ENCODE results near the gene MTCL1. TPM values are rescaled to one million over a fixed set of nuclear protein-coding genes. Genes with fewer than 3 reads are reported as not detected.

The MTCL1 gene
- total and polyA plus RNA-seq, 9 of the 15 experiments (the other 6 are each of a cell fraction or from before 2014, with no cell fraction given) = 0.21 to 7.4 (median 3.7) TPM

GRCh38 chr18:8841781-8842485 is 136.6 kb downstream of the MTCL1 start:
- Histone ChIP-seq H3K9me1 (ENCODE audit: control insufficient read depth, insufficient read depth, low read length) (no peaks in the 10 kb centered on the region), H3K27ac (ENCODE audit: extremely low read depth, low read depth, low read length) (no peak overlapping the region), H3K9me3 (replicated peaks; ENCODE audit: control insufficient read depth, insufficient read depth, low read depth, low read length) (no peaks in the 10 kb centered on the region; the same call in 1 of the 2 replicates), H3K79me2 (ENCODE audit: control insufficient read depth, insufficient read depth, low read length) (no peaks in the 10 kb centered on the region), H2AFZ (ENCODE audit: low read depth, low read length) (no peak overlapping the region), H3K27me3 (ENCODE audit: control insufficient read depth in 2 of 2, insufficient read depth in 2 of 2, low read length in 2 of 2) (peaks cover 27 to 42% of the 10 kb centered on the region in 2 experiments), H3K4me3 (no peak overlapping the region), H3K36me3 (ENCODE audit: control insufficient read depth, insufficient read depth, low read length) (no peaks in the 10 kb centered on the region), H4K20me1 (replicated peaks; ENCODE audit: control insufficient read depth, insufficient read depth, low read length) (no peaks in the 10 kb centered on the region), H3K4me2 (ENCODE audit: insufficient read depth, low read length) (no peak overlapping the region), H3K4me1 (replicated peaks in 1 of 2; ENCODE audit: control insufficient read depth in 2 of 2, insufficient read depth in 2 of 2, low read length in 2 of 2) (no peaks in the 10 kb centered on the region), H3K9ac (ENCODE audit: insufficient read depth in 1 of 2, low read depth in 2 of 2, low read length in 2 of 2) (no peak overlapping the region)
- FAIRE-seq (no peak), ATAC-seq (no peak), DNase-seq (ENCODE audit: extremely low read depth in 1 of 4, low spot score in 3 of 4) (no peak)
- WGBS (ENCODE audit: insufficient coverage, low coverage, missing lambda C conversion rate) = 4% methylated on average over 4 of the region's 4 CpGs
- no TSS peak for BruUV-seq (replicated peaks)
- intact Hi-C loops (cut with micrococcal nuclease) = no loop called here
- TF ChIP-seq KAT8 (IDR thresholded peaks at IDR 0.05; ENCODE audit: low read depth) (no peak), IRF9 (tag; IDR thresholded peaks at IDR 0.05) (no peak), MAFF (IDR thresholded peaks at IDR 0.05; ENCODE audit: low read length) (no peak), SREBF1 (IDR thresholded peaks at IDR 0.05; ENCODE audit: borderline replicate concordance, low read depth, low read length) (no peak), RFX1 (IDR thresholded peaks at IDR 0.05) (no peak), LARP7 (IDR thresholded peaks at IDR 0.05) (no peak), ZNF184 (CRISPR knock-in tag; IDR thresholded peaks at IDR 0.05) (no peak), ZSCAN32 (CRISPR knock-in tag; IDR thresholded peaks at IDR 0.05) (no peak), SNRNP70 (optimal IDR thresholded peaks at IDR 0.05; ENCODE audit: low read depth, low read length) (no peak), MXI1 (IDR thresholded peaks at IDR 0.05; ENCODE audit: low read depth, low read length) (no peak), MIER1 (IDR thresholded peaks at IDR 0.05; ENCODE audit: low read depth) (no peak), COPS2 (conservative IDR thresholded peaks at IDR 0.05) (no peak), KHSRP (IDR thresholded peaks at IDR 0.05) (no peak), OTX1 (CRISPR knock-in tag; IDR thresholded peaks at IDR 0.05) (no peak), ZNF347 (CRISPR knock-in tag; IDR thresholded peaks at IDR 0.05; ENCODE audit: low read depth) (no peak), ZNF512 (tag; IDR thresholded peaks at IDR 0.05) (no peak), ZNF592 (IDR thresholded peaks at IDR 0.05) (no peak), CAMTA2 (CRISPR knock-in tag; conservative IDR thresholded peaks at IDR 0.05) (no peak), ZNF146 (CRISPR knock-in tag; IDR thresholded peaks at IDR 0.05; ENCODE audit: unreplicated experiment) (no peak)
- POLR2A ChIA-PET = interaction anchor here (2.3 kb wide), 1 partner anchor 10 kb away, joined by 19 read pairs; no protein-coding TSS in a partner anchor
- CTCF ChIA-PET (ENCODE audit: low intra/inter-chr PET ratio) = no interaction called here
- in situ Hi-C loops (cut with MboI) = no loop called here

All from K562 (cell line).